ENCODE measurements around the gene MOV10L1. TPM values are rescaled to one million over a fixed set of nuclear protein-coding genes. Genes with fewer than 3 reads are reported as not detected.

Gene MOV10L1
- total RNA-seq, 4 donors from 2014 or later = 0.17 to 1.3 (median 1.1) TPM; not detected in 1

DNA sequence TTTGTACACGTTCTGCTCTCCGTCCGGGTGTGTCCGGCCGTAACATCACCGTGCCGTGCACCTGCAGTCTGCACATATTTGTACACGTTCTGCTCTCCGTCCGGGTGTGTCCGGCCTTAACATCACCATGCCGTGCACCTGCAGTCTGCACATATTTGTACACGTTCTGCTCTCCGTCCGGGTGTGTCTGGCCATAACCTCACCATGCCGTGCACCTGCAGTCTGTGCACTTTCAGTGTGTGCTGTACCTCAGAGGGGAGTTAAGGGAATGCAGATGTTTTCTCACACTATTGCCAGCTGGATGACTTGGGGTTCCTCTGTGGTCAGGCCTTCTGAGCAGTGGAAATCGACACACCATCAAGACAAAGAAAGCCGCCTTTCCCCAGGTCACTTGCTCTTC lies 35.9 kb upstream of the MOV10L1 start:
- TF ChIP-seq, protein P1, sequence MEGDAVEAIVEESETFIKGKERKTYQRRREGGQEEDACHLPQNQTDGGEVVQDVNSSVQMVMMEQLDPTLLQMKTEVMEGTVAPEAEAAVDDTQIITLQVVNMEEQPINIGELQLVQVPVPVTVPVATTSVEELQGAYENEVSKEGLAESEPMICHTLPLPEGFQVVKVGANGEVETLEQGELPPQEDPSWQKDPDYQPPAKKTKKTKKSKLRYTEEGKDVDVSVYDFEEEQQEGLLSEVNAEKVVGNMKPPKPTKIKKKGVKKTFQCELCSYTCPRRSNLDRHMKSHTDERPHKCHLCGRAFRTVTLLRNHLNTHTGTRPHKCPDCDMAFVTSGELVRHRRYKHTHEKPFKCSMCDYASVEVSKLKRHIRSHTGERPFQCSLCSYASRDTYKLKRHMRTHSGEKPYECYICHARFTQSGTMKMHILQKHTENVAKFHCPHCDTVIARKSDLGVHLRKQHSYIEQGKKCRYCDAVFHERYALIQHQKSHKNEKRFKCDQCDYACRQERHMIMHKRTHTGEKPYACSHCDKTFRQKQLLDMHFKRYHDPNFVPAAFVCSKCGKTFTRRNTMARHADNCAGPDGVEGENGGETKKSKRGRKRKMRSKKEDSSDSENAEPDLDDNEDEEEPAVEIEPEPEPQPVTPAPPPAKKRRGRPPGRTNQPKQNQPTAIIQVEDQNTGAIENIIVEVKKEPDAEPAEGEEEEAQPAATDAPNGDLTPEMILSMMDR (IDR thresholded peaks at IDR 0.05; ENCODE audit: low read depth) = no peak

DNA sequence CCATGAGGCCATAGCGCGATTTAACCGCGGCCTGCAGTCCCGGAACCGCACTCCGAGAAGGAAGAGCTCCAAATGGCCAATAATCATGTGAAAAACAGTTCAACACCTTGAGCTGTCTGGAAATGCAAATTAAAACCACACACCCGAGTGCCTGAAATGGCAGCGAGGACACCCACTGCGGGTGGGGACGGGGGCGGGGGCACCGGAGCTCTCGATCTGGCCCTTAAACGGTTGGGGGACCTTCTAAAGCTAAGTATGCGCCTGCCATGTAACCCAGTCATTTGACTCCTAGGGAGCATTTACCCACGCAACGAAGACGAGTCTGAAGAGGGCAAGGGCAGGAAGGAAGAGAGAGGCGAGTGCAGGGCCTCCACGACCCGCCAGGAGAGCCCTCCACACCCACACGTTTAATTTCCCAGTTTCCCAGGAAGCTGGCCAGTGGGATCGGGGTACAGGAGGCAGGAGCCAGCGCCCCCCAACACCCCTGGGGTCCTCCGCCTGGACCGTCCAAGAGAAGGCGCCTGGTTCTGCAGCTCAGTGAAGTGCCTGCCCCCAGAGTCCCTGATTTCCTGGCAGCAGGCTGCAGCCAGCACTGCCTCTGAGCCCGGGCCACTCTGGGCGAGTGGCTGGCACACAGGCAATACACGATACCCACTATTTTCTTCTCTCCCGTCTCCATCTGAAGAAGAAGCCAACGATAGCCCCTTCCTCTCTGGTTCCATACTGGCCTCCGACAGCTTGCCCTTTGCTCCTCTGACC lies 33.4 kb upstream of the MOV10L1 start:
- TF ChIP-seq, protein P1 (IDR thresholded peaks at IDR 0.05; ENCODE audit: low read depth) = no peak

DNA sequence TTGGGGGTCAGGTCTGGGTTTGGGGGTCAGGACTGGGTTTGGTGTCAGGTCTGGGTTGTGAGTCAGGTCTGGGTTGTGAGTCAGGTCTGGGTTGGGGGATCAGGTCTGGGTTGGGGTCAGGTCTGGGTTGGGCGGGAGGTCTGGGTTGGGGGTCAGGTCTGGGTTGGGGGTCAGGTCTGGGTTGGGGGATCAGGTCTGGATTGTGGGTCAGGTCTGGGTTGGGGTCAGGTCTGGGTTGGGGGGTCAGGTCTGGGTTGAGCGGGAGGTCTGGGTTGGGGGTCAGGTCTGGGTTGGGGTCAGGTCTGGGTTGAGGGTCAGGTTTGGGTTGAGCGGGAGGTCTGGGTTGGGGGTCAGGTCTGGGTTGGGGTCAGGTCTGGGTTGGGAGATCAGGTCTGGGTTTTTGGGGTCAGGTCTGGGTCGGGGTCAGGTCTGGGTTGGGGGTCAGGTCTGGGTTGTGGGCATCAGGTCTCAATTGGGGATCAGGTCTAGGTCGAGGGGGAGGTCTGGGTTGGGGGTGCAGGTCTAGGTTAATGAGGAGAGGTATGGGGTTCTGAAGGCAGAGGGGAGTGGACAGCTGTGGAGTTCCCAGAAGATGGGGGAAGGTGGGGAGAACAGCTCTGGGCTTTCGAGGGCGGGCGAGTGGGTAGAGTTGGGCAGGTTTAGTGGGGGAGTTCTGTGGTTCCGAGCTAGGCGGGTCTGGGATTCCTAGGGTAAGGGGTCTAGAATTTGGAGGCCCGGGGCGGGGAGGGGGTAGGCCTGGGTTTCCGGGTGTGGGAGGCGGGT lies 32.3 kb upstream of the MOV10L1 start:
- TF ChIP-seq, protein P1 (IDR thresholded peaks at IDR 0.05; ENCODE audit: low read depth) = no peak

DNA sequence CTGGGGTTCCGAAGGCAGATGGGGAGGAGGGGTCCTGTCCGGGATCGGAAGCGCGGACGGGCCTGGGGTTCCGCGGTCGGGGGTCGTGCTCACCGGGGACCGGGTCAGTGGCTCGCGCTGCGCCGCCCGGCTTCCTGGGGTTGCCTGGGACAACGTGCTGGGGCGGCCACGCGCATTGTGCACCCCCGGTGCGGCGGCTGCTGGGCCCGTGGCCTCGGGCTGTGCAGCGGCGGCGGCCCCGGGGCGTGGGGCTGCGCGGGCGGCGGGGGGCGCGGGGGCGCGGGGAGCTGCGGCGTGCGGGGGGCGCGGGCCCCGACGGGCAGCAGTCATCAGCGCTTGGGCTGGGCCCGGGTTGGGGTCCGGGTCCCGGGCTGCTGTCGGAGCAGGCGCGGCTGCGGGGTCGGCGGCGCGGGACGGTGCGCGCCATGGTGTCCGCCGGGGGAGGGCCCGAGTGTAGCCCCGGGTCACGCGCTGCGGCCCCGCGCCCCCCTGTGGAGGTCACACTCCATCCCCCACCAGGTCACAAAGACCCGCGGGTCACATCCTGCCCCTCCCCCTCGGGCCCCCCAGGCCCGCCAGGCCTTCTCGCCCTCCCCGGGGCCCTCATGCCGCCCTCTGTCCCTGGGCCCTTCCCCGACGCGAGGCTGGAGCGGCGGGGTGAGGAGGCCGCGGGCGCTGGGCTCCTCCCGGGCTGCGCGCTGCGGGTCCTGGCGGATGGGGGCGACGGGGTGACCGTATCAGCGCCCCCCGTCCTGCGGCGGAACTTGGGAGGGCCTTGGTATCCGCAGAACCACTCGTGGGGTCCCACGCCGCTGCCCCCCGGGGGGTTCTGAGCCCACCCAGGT lies 31.5 kb upstream of the MOV10L1 start, which contains the start of gene TTLL8:
Gene TTLL8 (minus strand): TSS at position 238 of the 845 bp plus-strand sequence.
- TF ChIP-seq, protein P1 (IDR thresholded peaks at IDR 0.05; ENCODE audit: low read depth) = no peak

DNA sequence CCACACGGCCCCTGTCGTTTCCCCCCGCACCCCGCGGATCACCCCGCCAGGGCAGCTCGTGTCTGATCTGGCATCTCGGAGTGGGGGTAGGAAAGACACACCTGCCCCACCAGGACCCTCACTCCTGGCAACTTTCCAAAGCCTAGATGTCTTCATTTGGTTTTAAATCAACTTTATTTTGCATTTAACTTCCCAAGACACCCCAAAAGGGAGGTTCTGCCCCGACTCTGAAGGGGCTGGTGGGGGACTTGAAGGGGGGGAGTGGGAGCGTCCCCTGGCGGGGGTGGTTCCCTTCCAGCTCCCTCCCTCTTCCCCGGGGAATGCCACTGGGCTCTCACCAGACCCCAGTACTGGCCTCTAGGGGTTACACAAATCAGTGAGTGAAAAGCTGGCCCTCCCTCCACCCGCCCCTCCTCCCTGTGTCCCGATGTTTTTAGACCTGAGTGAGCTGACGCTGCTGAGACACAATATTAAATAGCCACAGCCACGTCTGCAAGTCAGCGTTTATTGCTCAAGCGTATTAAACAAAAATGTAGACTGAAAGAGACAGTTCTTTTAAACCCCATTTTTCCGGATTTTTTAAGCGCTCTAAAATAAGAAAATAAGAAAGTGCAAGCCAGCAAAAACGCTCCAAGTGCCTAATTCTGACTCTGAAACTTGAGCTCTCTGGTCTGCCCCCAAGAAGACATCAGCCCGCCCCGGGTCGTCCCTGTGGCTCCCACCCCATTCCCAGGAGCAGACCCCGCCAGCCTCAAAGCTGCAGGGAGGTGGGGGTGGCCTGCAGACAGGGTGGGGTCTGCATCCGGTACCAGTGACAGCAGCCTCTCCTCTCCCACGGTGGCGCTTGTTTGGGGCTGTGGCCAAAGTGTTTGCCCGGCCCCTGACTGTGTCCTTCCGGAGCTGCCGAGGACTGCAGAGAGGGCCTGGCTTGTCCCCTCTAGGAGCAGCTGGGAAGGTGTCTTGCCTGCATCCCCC lies 30.6 kb upstream of the MOV10L1 start:
- TF ChIP-seq, protein P1 (IDR thresholded peaks at IDR 0.05; ENCODE audit: low read depth) = no peak

DNA sequence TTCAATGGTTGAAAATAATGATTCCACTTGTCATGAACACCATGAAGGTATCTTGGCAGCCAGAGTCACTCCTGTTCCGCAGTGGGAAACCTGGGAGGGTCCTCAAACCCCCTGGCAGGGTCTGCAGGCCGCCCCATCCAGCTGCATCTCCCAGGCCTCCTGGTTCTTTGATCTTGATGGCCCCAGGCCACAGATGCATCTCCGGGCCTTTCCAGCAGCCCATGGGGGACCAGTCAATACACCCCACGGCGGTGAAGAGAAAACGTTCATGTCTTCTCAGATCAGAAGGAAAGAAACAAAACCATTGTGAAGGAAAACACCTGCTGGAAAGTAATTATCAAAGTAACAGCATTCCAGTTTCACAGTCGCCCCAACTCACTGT lies 29.9 kb upstream of the MOV10L1 start:
- TF ChIP-seq, protein P1 (IDR thresholded peaks at IDR 0.05; ENCODE audit: low read depth) = no peak
